MM.1S (cell line): ENCODE data around the gene ATP13A1.

Source experiments
- EZH2 ChIP-seq: fragments of 300-600 bp; sonication (generic); optimal IDR thresholded peaks from 2 replicates; pipeline ENCODE3; 2017; ENCODE audit warnings: low read depth, mild to moderate bottlenecking, antibody characterized with exemption, low read length, mixed read lengths
- EZH2phosphoT487 ChIP-seq: fragments of 300-600 bp; sonication (generic); IDR thresholded peaks from 2 replicates; pipeline ENCODE4 v1.6.1; 2018; ENCODE audit warnings: antibody characterized with exemption, low read length
- TF ChIP-seq, protein P1 (sequence below): fragments of 300-600 bp; sonication (generic); IDR thresholded peaks from 2 replicates; pipeline ENCODE4 v1.5.1; 2016; ENCODE audit warnings: antibody characterized with exemption, low read length, mixed read lengths

DNA sequence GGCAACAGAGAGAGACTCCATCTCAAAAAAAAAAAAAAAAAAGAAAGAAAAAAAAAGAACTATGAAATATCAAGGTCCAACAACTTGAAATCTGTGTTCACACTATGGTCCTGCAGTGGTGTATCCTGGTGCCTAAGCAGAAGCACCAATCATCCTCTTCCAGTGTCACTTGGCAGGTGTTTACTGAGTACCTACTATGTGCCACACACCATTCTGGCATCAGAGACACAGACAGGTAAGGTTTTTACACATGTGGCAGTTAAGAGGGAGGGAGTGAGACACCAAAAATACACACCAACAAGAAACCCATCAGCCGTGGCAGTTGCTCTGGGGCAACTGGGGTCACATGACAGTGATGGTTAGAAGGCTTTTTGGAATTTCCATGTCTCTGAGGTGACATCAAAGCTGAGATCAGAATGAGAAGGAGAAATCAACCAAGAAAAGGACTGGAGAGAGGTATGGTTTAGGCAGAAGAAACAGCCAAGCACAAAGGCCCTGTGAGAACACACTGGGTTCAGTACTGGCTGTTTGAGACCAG is 62.6 kb downstream of the ATP13A1 start:
- TF ChIP-seq, protein P1, sequence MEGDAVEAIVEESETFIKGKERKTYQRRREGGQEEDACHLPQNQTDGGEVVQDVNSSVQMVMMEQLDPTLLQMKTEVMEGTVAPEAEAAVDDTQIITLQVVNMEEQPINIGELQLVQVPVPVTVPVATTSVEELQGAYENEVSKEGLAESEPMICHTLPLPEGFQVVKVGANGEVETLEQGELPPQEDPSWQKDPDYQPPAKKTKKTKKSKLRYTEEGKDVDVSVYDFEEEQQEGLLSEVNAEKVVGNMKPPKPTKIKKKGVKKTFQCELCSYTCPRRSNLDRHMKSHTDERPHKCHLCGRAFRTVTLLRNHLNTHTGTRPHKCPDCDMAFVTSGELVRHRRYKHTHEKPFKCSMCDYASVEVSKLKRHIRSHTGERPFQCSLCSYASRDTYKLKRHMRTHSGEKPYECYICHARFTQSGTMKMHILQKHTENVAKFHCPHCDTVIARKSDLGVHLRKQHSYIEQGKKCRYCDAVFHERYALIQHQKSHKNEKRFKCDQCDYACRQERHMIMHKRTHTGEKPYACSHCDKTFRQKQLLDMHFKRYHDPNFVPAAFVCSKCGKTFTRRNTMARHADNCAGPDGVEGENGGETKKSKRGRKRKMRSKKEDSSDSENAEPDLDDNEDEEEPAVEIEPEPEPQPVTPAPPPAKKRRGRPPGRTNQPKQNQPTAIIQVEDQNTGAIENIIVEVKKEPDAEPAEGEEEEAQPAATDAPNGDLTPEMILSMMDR, result no peak
- TF ChIP-seq EZH2phosphoT487, result no peak
- no peak for TF ChIP-seq EZH2
